Ascending aorta (tissue), 2 donors: ENCODE results near the gene ATP2A3. TPM values are rescaled to one million over a fixed set of nuclear protein-coding genes. Genes with fewer than 3 reads are reported as not detected.

Experiments
- DNase-seq, 2 donors: peaks; one replicate each; pipeline ENCODE4 v3.0.0-alpha.2; 2019; ENCODE audit warnings: low spot score in 2 of 2
- H3K27ac ChIP-seq, 2 donors: fragments of 200-600 bp; sonication (generic); one replicate each; pipeline ENCODE4 v1.5.1; 2016 to 2017; ENCODE audit warnings: mild to moderate bottlenecking in 1 of 2
- H3K27me3 ChIP-seq: fragments of 200-600 bp; sonication (generic); one replicate; pipeline ENCODE4 v1.5.1; 2017
- H3K36me3 ChIP-seq, 2 donors: fragments of 200-600 bp; sonication (generic); one replicate each; pipeline ENCODE4 v1.5.1; 2016
- H3K4me1 ChIP-seq, 2 donors: fragments of 200-600 bp; sonication (generic); one replicate each; pipeline ENCODE4 v1.5.1; 2016 to 2017; ENCODE audit warnings: mild to moderate bottlenecking in 1 of 2
- H3K4me3 ChIP-seq, 2 donors: fragments of 200-600 bp; sonication (generic); one replicate each; pipeline ENCODE4 v1.5.1; 2016 to 2017; ENCODE audit warnings: mild to moderate bottlenecking in 1 of 2
- H3K9me3 ChIP-seq, 2 donors: fragments of 200-600 bp; sonication (generic); one replicate each; pipeline ENCODE4 v1.5.1; 2016
- intact Hi-C: fragments of 100-400 bp; cut with DNase I; formaldehyde crosslinking; loops from one replicate; pipeline ENCODE4 v1.15.1; 2023
- total RNA-seq: library from RNA; depleted of rRNA; stranded (reverse); fragments of >200 nt; gene quantifications from one replicate; pipeline ENCODE4 v1.1.0, GENCODE V29; 2016
- TF ChIP-seq, protein P1 (sequence below), 3 experiments: fragments of 200-600 bp in 2 of 3; fragments of 450-650 bp in 1 of 3; sonication (generic) in 2 of 3; IDR thresholded peaks; one replicate each; pipeline ENCODE4 v1.5.1; 2016 to 2019; ENCODE audit warnings: antibody characterized with exemption in 3 of 3, mild to moderate bottlenecking in 1 of 3, moderate library complexity in 1 of 3

ATP2A3 gene
- total RNA-seq, 1 donor from 2014 or later: 27.2 TPM

GRCh38 chr17:3969963-3970362 lies 5.7 kb upstream of the ATP2A3 start:
- TF ChIP-seq, protein P1, sequence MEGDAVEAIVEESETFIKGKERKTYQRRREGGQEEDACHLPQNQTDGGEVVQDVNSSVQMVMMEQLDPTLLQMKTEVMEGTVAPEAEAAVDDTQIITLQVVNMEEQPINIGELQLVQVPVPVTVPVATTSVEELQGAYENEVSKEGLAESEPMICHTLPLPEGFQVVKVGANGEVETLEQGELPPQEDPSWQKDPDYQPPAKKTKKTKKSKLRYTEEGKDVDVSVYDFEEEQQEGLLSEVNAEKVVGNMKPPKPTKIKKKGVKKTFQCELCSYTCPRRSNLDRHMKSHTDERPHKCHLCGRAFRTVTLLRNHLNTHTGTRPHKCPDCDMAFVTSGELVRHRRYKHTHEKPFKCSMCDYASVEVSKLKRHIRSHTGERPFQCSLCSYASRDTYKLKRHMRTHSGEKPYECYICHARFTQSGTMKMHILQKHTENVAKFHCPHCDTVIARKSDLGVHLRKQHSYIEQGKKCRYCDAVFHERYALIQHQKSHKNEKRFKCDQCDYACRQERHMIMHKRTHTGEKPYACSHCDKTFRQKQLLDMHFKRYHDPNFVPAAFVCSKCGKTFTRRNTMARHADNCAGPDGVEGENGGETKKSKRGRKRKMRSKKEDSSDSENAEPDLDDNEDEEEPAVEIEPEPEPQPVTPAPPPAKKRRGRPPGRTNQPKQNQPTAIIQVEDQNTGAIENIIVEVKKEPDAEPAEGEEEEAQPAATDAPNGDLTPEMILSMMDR (IDR thresholded peaks at IDR 0.05): no peak

GRCh38 chr17:3968886-3969524 lies 4.8 kb upstream of the ATP2A3 start:
- intact Hi-C loops: no loop called here
- H3K27ac ChIP-seq: no peak overlapping the region
- DNase-seq: no peak
- H3K4me1 ChIP-seq: peaks cover 0 to 3% of the 10 kb centered on the region in 2 donors
- no peaks in the 10 kb centered on the region for H3K27me3 ChIP-seq
- H3K4me3 ChIP-seq: no peak overlapping the region
- no peaks in the 10 kb centered on the region for H3K36me3 ChIP-seq
- H3K9me3 ChIP-seq: no peaks in the 10 kb centered on the region
- TF ChIP-seq, protein P1 (IDR thresholded peaks at IDR 0.05): no peak

More at GRCh38 chr17:3969963-3970362, 5.7 kb upstream of the ATP2A3 start:
- H3K4me3 ChIP-seq: no peak overlapping the region
- H3K27ac ChIP-seq: no peak overlapping the region
- intact Hi-C loops: no loop called here
- no peak for DNase-seq
- H3K27me3 ChIP-seq: no peaks in the 10 kb centered on the region
- H3K4me1 ChIP-seq: peaks cover 0 to 3% of the 10 kb centered on the region in 2 donors
- H3K9me3 ChIP-seq: peaks cover 0 to 4% of the 10 kb centered on the region in 2 donors
- no peaks in the 10 kb centered on the region for H3K36me3 ChIP-seq

DNA sequence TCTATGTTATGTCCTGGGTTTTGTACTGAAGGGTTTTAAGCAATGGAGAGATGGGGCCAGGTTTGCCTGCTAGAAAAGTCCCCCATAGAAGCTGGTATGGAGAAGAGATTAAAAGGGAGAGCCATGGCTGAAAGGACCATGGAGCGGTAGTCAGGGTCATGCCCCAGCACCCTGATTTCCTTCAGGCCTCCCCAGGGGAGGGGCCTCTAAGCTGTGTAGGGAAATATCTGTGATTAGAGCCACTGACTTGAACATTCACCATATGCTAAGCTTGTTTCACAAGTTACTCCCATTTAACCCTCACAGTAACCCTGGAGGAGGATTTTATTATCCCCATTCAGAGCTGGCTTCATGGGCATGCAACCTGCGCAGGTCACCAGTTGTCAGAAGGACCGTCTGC lies 3.8 kb upstream of the ATP2A3 start:
- H3K4me3 ChIP-seq: no peak overlapping the region
- DNase-seq: no peak
- TF ChIP-seq, protein P1 (IDR thresholded peaks at IDR 0.05): no peak
- intact Hi-C loops: no loop called here
- H3K4me1 ChIP-seq: peaks cover 7 to 10% of the 10 kb centered on the region in 2 donors
- no peaks in the 10 kb centered on the region for H3K9me3 ChIP-seq
- H3K36me3 ChIP-seq: no peaks in the 10 kb centered on the region
- no peaks in the 10 kb centered on the region for H3K27me3 ChIP-seq
- no peak overlapping the region for H3K27ac ChIP-seq

- DNase-seq: no peak
- intact Hi-C loops: no loop called here
- Histone ChIP-seq H3K36me3 (no peaks in the 10 kb centered on the region), H3K4me3 (no peak overlapping the region), H3K27ac (no peak overlapping the region), H3K4me1 (peaks cover 10 to 14% of the 10 kb centered on the region in 2 donors), H3K27me3 (no peaks in the 10 kb centered on the region), H3K9me3 (no peaks in the 10 kb centered on the region)
- TF ChIP-seq, protein P1 (IDR thresholded peaks at IDR 0.05): no peak
Measured at GRCh38 chr17:3966720-3967363, 2.6 kb upstream of the ATP2A3 start.

GRCh38 chr17:3965118-3965800 lies 1.0 kb upstream of the ATP2A3 start:
- Histone ChIP-seq H3K27me3 (no peaks in the 10 kb centered on the region), H3K27ac (peak overlapping the region; percentile 75 to 85), H3K4me1 (peaks cover 10 to 16% of the 10 kb centered on the region in 2 donors), H3K4me3 (peak overlapping the region; percentile 65 to 71), H3K36me3 (no peaks in the 10 kb centered on the region), H3K9me3 (no peaks in the 10 kb centered on the region)
- DNase-seq: peak; percentile 35 to 80
- TF ChIP-seq, protein P1 (IDR thresholded peaks at IDR 0.05): no peak
- intact Hi-C loops: no loop called here
